Calu3 (cell line): ENCODE data around the gene NAV2. TPM values are rescaled to one million over a fixed set of nuclear protein-coding genes. Genes with fewer than 3 reads are reported as not detected.

Source experiments
- BruUV-seq: library from RNA; stranded (reverse); fragments of 400-500 nt; replicated peaks from 2 replicates; lab custom pipeline; 2021; lab: Mats Ljungman, UMichigan
- CTCF ChIA-PET: fragments of 300-600 bp; sonication (Branson Sonifier 250); formaldehyde crosslinking; loops from one replicate; lab custom pipeline; 2022; ENCODE audit warnings: antibody characterized with exemption; lab: Charles Lee
- DNase-seq: peaks from one replicate; pipeline ENCODE4 v3.0.0; 2022
- H3K27ac Mint-ChIP-seq: one replicate; pipeline ENCODE4 v1.8.0; 2022; ENCODE audit warnings: mixed read lengths; ENCODE audit not compliant: unreplicated experiment
- H3K27me3 Mint-ChIP-seq: one replicate; pipeline ENCODE4 v1.8.0; 2022; ENCODE audit warnings: mixed read lengths; ENCODE audit not compliant: unreplicated experiment
- H3K36me3 Mint-ChIP-seq: one replicate; pipeline ENCODE4 v1.8.0; 2022; ENCODE audit warnings: mild to moderate bottlenecking, moderate library complexity, mixed read lengths; ENCODE audit not compliant: insufficient read depth, unreplicated experiment
- H3K4me1 Mint-ChIP-seq: one replicate; pipeline ENCODE4 v1.8.0; 2022; ENCODE audit warnings: mild to moderate bottlenecking, low read depth, mixed read lengths; ENCODE audit not compliant: unreplicated experiment
- H3K4me3 Mint-ChIP-seq: one replicate; pipeline ENCODE4 v1.8.0; 2022; ENCODE audit warnings: mild to moderate bottlenecking, low read depth, moderate library complexity, mixed read lengths; ENCODE audit not compliant: unreplicated experiment
- H3K9me3 Mint-ChIP-seq: one replicate; pipeline ENCODE4 v1.8.0; 2022; ENCODE audit warnings: low read depth, mixed read lengths; ENCODE audit not compliant: unreplicated experiment
- CTCF ChIP-seq: fragments of 200-600 bp; IDR thresholded peaks from one replicate; pipeline ENCODE4 v1.8.0; 2022; ENCODE audit warnings: antibody characterized with exemption; ENCODE audit not compliant: unreplicated experiment
- intact Hi-C: fragments of 100-400 bp; cut with micrococcal nuclease; formaldehyde crosslinking; loops from one replicate; pipeline ENCODE4 v1.10.0; 2022; ENCODE audit not compliant: unreplicated experiment
- total RNA-seq: library from RNA; stranded (reverse); gene quantifications from 2 replicates; pipeline ENCODE4 v1.2.3, GENCODE V29; 2022

NAV2 gene
- total RNA-seq, 1 experiment from 2014 or later = 21.4 TPM

GRCh38 chr11:19771463-19771862 is 58.8 kb downstream of the NAV2 start:
- H3K9me3 Mint-ChIP-seq = no peaks in the 10 kb centered on the region
- TF ChIP-seq CTCF = no peak
- no peak overlapping the region for H3K4me3 Mint-ChIP-seq
- intact Hi-C loops = no loop called here
- DNase-seq = no peak
- H3K36me3 Mint-ChIP-seq = peaks cover 6% of the 10 kb centered on the region
- no peak overlapping the region for H3K27ac Mint-ChIP-seq
- H3K4me1 Mint-ChIP-seq = peaks cover 8% of the 10 kb centered on the region
- BruUV-seq = no TSS peak
- CTCF ChIA-PET = no interaction called here
- no peaks in the 10 kb centered on the region for H3K27me3 Mint-ChIP-seq

GRCh38 chr11:19772480-19772879 is 59.8 kb downstream of the NAV2 start:
- intact Hi-C loops = no loop called here
- Mint-ChIP-seq H3K27me3 (no peaks in the 10 kb centered on the region), H3K27ac (no peak overlapping the region)

GRCh38 chr11:19774329-19774728 is 61.7 kb downstream of the NAV2 start:
- H3K27ac Mint-ChIP-seq = no peak overlapping the region
- no TSS peak for BruUV-seq
- no peaks in the 10 kb centered on the region for H3K9me3 Mint-ChIP-seq
- peaks cover 28% of the 10 kb centered on the region for H3K4me1 Mint-ChIP-seq
- no peak for TF ChIP-seq CTCF
- CTCF ChIA-PET = interaction anchor here (1.4 kb wide), 1 partner anchor 21 kb away, joined by 4 read pairs; no protein-coding TSS in a partner anchor
- DNase-seq = no peak
- no peak overlapping the region for H3K4me3 Mint-ChIP-seq
- no peaks in the 10 kb centered on the region for H3K27me3 Mint-ChIP-seq
- intact Hi-C loops = no loop called here
- H3K36me3 Mint-ChIP-seq = peaks cover 24% of the 10 kb centered on the region

More at GRCh38 chr11:19772480-19772879, 59.8 kb downstream of the NAV2 start:
- Mint-ChIP-seq H3K4me3 (no peak overlapping the region), H3K36me3 (peaks cover 16% of the 10 kb centered on the region), H3K9me3 (no peaks in the 10 kb centered on the region), H3K4me1 (peaks cover 11% of the 10 kb centered on the region)
- no peak for TF ChIP-seq CTCF
- no peak for DNase-seq
- CTCF ChIA-PET = no interaction called here
- BruUV-seq = no TSS peak

GRCh38 chr11:19774817-19775580 is 62.4 kb downstream of the NAV2 start:
- Mint-ChIP-seq H3K4me1 (peaks cover 35% of the 10 kb centered on the region), H3K9me3 (no peaks in the 10 kb centered on the region), H3K36me3 (peaks cover 24% of the 10 kb centered on the region), H3K27me3 (no peaks in the 10 kb centered on the region), H3K4me3 (peak overlapping the region; percentile 72), H3K27ac (peak overlapping the region; percentile 91)
- intact Hi-C loops = no loop called here
- BruUV-seq = no TSS peak
- TF ChIP-seq CTCF = no peak
- CTCF ChIA-PET = interaction anchor here (1.4 kb wide), 1 partner anchor 21 kb away, joined by 4 read pairs; no protein-coding TSS in a partner anchor
- DNase-seq = no peak
